Measurements from ENCODE around the gene MXRA8.

Gene MXRA8

GRCh38 chr1:1334835-1335234, 23.5 kb downstream of the MXRA8 start:
- Histone ChIP-seq H3K36me3 (ENCODE audit: low read length) (no peaks in the 10 kb centered on the region), H3K4me2 (ENCODE audit: low read depth, low read length, poor library complexity, severe bottlenecking) (no peak overlapping the region), H2AFZ (ENCODE audit: low read depth, low read length, severe bottlenecking) (no peak overlapping the region), H3K9ac (ENCODE audit: low read length) (no peak overlapping the region), H3K4me3 (ENCODE audit: insufficient read depth, low read length, poor library complexity, severe bottlenecking) (no peak overlapping the region), H3K9me2 (replicated peaks; ENCODE audit: insufficient read depth, low read length) (no peaks in the 10 kb centered on the region), H3F3A (ENCODE audit: insufficient read depth) (no peaks in the 10 kb centered on the region), H3K27ac (ENCODE audit: low read depth, low read length) (no peak overlapping the region), H3K27me3 (ENCODE audit: low read length) (no peaks in the 10 kb centered on the region), H3K79me2 (ENCODE audit: insufficient read depth, low read length) (no peaks in the 10 kb centered on the region), H3K9me3 (ENCODE audit: insufficient read depth, low read length) (no peaks in the 10 kb centered on the region), H4K20me1 (ENCODE audit: low read depth, low read length) (no peaks in the 10 kb centered on the region)
- TF ChIP-seq EZH2phosphoT487 (conservative IDR thresholded peaks at IDR 0.05; ENCODE audit: low read length) (no peak), CTCF (IDR thresholded peaks at IDR 0.05; ENCODE audit: insufficient read depth, low read length, poor library complexity, severe bottlenecking) (no peak)

DNA sequence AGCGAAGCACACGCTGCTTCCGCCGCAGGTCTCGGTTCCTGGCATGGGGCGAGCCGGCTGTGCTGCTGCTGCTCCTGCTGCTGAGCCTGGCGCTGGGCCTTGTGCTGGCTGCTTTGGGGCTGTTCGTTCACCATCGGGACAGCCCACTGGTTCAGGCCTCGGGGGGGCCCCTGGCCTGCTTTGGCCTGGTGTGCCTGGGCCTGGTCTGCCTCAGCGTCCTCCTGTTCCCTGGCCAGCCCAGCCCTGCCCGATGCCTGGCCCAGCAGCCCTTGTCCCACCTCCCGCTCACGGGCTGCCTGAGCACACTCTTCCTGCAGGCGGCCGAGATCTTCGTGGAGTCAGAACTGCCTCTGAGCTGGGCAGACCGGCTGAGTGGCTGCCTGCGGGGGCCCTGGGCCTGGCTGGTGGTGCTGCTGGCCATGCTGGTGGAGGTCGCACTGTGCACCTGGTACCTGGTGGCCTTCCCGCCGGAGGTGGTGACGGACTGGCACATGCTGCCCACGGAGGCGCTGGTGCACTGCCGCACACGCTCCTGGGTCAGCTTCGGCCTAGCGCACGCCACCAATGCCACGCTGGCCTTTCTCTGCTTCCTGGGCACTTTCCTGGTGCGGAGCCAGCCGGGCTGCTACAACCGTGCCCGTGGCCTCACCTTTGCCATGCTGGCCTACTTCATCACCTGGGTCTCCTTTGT, 24.7 kb downstream of the MXRA8 start:
- Histone ChIP-seq H3K36me3 (ENCODE audit: low read length) (no peaks in the 10 kb centered on the region), H3K4me3 (ENCODE audit: insufficient read depth, low read length, poor library complexity, severe bottlenecking) (no peak overlapping the region), H3K9me3 (ENCODE audit: insufficient read depth, low read length) (no peaks in the 10 kb centered on the region), H3K79me2 (ENCODE audit: insufficient read depth, low read length) (no peaks in the 10 kb centered on the region), H3K4me2 (ENCODE audit: low read depth, low read length, poor library complexity, severe bottlenecking) (no peak overlapping the region), H3K27ac (ENCODE audit: low read depth, low read length) (no peak overlapping the region), H3F3A (ENCODE audit: insufficient read depth) (no peaks in the 10 kb centered on the region), H3K9ac (ENCODE audit: low read length) (no peak overlapping the region), H3K27me3 (ENCODE audit: low read length) (no peaks in the 10 kb centered on the region), H2AFZ (ENCODE audit: low read depth, low read length, severe bottlenecking) (no peak overlapping the region), H4K20me1 (ENCODE audit: low read depth, low read length) (no peaks in the 10 kb centered on the region), H3K9me2 (replicated peaks; ENCODE audit: insufficient read depth, low read length) (no peaks in the 10 kb centered on the region)
- no peak for TF ChIP-seq EZH2phosphoT487 (conservative IDR thresholded peaks at IDR 0.05; ENCODE audit: low read length)
- no peak for TF ChIP-seq CTCF (IDR thresholded peaks at IDR 0.05; ENCODE audit: insufficient read depth, low read length, poor library complexity, severe bottlenecking)

DNA sequence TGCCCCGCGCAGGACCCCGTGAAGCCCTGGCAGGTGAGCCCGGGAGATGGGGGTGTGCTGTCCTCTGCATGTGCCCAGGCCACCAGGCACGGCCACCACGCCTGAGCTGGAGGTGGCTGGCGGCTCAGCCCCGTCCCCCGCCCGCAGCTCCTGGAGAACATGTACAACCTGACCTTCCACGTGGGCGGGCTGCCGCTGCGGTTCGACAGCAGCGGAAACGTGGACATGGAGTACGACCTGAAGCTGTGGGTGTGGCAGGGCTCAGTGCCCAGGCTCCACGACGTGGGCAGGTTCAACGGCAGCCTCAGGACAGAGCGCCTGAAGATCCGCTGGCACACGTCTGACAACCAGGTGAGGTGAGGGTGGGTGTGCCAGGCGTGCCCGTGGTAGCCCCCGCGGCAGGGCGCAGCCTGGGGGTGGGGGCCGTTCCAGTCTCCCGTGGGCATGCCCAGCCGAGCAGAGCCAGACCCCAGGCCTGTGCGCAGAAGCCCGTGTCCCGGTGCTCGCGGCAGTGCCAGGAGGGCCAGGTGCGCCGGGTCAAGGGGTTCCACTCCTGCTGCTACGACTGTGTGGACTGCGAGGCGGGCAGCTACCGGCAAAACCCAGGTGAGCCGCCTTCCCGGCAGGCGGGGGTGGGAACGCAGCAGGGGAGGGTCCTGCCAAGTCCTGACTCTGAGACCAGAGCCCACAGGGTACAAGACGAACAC, 25.4 kb downstream of the MXRA8 start:
- H3K4me2 ChIP-seq (ENCODE audit: low read depth, low read length, poor library complexity, severe bottlenecking) = no peak overlapping the region
- H3K27ac ChIP-seq (ENCODE audit: low read depth, low read length) = no peak overlapping the region
- H3K9me3 ChIP-seq (ENCODE audit: insufficient read depth, low read length) = no peaks in the 10 kb centered on the region
- no peaks in the 10 kb centered on the region for H3K36me3 ChIP-seq (ENCODE audit: low read length)
- no peak overlapping the region for H3K4me3 ChIP-seq (ENCODE audit: insufficient read depth, low read length, poor library complexity, severe bottlenecking)
- H2AFZ ChIP-seq (ENCODE audit: low read depth, low read length, severe bottlenecking) = no peak overlapping the region
- no peaks in the 10 kb centered on the region for H4K20me1 ChIP-seq (ENCODE audit: low read depth, low read length)
- no peaks in the 10 kb centered on the region for H3K9me2 ChIP-seq (replicated peaks; ENCODE audit: insufficient read depth, low read length)
- no peak overlapping the region for H3K9ac ChIP-seq (ENCODE audit: low read length)
- no peaks in the 10 kb centered on the region for H3F3A ChIP-seq (ENCODE audit: insufficient read depth)
- H3K27me3 ChIP-seq (ENCODE audit: low read length) = no peaks in the 10 kb centered on the region
- TF ChIP-seq CTCF (IDR thresholded peaks at IDR 0.05; ENCODE audit: insufficient read depth, low read length, poor library complexity, severe bottlenecking) (no peak), EZH2phosphoT487 (conservative IDR thresholded peaks at IDR 0.05; ENCODE audit: low read length) (no peak)
- no peaks in the 10 kb centered on the region for H3K79me2 ChIP-seq (ENCODE audit: insufficient read depth, low read length)
